Astrocyte (in vitro differentiated cells and primary cell): Measurements from ENCODE around the gene FARS2. TPM values are rescaled to one million over a fixed set of nuclear protein-coding genes. Genes with fewer than 3 reads are reported as not detected.

Experiments
- DNase-seq: peaks from one replicate; pipeline ENCODE4 v3.0.0-alpha.2; 2010; ENCODE audit warnings: low read depth
- FAIRE-seq: peaks from 2 replicates; lab custom pipeline; 2011; peaks lifted over from hg19 to GRCh38; lab: Jason Lieb, UNC
- H2AFZ ChIP-seq: 2 replicates; pipeline ENCODE4 v1.6.0; 2012; ENCODE audit warnings: low read depth, low read length, inconsistent platforms
- H3K27ac ChIP-seq: 2 replicates; pipeline ENCODE4 v1.5.1; 2011; ENCODE audit warnings: low read depth, low read length, inconsistent platforms
- H3K27me3 ChIP-seq: 2 replicates; pipeline ENCODE4 v1.6.0; 2011; ENCODE audit warnings: low read length, inconsistent platforms; ENCODE audit not compliant: insufficient read depth
- H3K36me3 ChIP-seq: 2 replicates; pipeline ENCODE4 v1.5.1; 2011; ENCODE audit warnings: low read length, inconsistent platforms; ENCODE audit not compliant: insufficient read depth
- H3K4me1 ChIP-seq: 2 replicates; pipeline ENCODE4 v1.5.1; 2011; ENCODE audit warnings: low read length, inconsistent platforms; ENCODE audit not compliant: insufficient read depth
- H3K4me2 ChIP-seq: 2 replicates; pipeline ENCODE4 v1.6.0; 2012; ENCODE audit warnings: low read length, inconsistent platforms
- H3K4me3 ChIP-seq: 2 replicates; pipeline ENCODE4 v1.5.1; 2011; ENCODE audit warnings: low read depth, mild to moderate bottlenecking, low read length, inconsistent platforms; ENCODE audit not compliant: insufficient read depth
- H3K79me2 ChIP-seq: 2 replicates; pipeline ENCODE4 v1.6.0; 2012; ENCODE audit warnings: mild to moderate bottlenecking, low read length, inconsistent platforms; ENCODE audit not compliant: insufficient read depth
- H3K9ac ChIP-seq: 2 replicates; pipeline ENCODE4 v1.6.0; 2012; ENCODE audit warnings: mild to moderate bottlenecking, low read length, inconsistent platforms
- H3K9me3 ChIP-seq: 2 replicates; pipeline ENCODE4 v1.5.1; 2012; ENCODE audit warnings: low read depth, mild to moderate bottlenecking, low read length, inconsistent platforms; ENCODE audit not compliant: insufficient read depth
- H4K20me1 ChIP-seq: 2 replicates; pipeline ENCODE4 v1.6.0; 2012; ENCODE audit warnings: low read length, inconsistent platforms; ENCODE audit not compliant: insufficient read depth
- H3K27ac Mint-ChIP-seq: one replicate; pipeline ENCODE4 v1.8.0; 2021; ENCODE audit warnings: mild to moderate bottlenecking, mixed read lengths; ENCODE audit not compliant: unreplicated experiment
- H3K27me3 Mint-ChIP-seq: one replicate; pipeline ENCODE4 v1.8.0; 2021; ENCODE audit warnings: low read depth, mixed read lengths; ENCODE audit not compliant: unreplicated experiment
- H3K36me3 Mint-ChIP-seq: one replicate; pipeline ENCODE4 v1.8.0; 2021; ENCODE audit warnings: low read depth, mixed read lengths; ENCODE audit not compliant: unreplicated experiment
- H3K4me1 Mint-ChIP-seq: one replicate; pipeline ENCODE4 v1.8.0; 2021; ENCODE audit warnings: low read depth, mixed read lengths; ENCODE audit not compliant: unreplicated experiment
- H3K4me3 Mint-ChIP-seq: one replicate; pipeline ENCODE4 v1.8.0; 2021; ENCODE audit warnings: mild to moderate bottlenecking, moderate library complexity, mixed read lengths; ENCODE audit not compliant: unreplicated experiment
- H3K9me3 Mint-ChIP-seq: one replicate; pipeline ENCODE4 v1.8.0; 2021; ENCODE audit warnings: mild to moderate bottlenecking, mixed read lengths; ENCODE audit not compliant: unreplicated experiment
- CTCF ChIP-seq: IDR thresholded peaks from 2 replicates; pipeline ENCODE4 v1.5.1; 2011; ENCODE audit warnings: low read depth, mild to moderate bottlenecking, inconsistent platforms, low read length, moderate library complexity; ENCODE audit not compliant: insufficient read depth
- EZH2 ChIP-seq: IDR thresholded peaks from 2 replicates; pipeline ENCODE4 v1.6.1; 2012; ENCODE audit warnings: mild to moderate bottlenecking, low read length, inconsistent platforms; ENCODE audit not compliant: insufficient read depth
- total RNA-seq: library from RNA; stranded (reverse); gene quantifications from 2 replicates; pipeline ENCODE4 v1.2.1, GENCODE V29; 2021

Gene FARS2
- total RNA-seq, 1 donor from 2014 or later, result 13.3 TPM

GRCh38 chr6:5541025-5541424 lies 279.7 kb downstream of the FARS2 start:
- TF ChIP-seq EZH2, result no peak
- no peak for TF ChIP-seq CTCF
- no peaks in the 10 kb centered on the region for H3K79me2 ChIP-seq
- no peak overlapping the region for H3K27ac ChIP-seq
- no peaks in the 10 kb centered on the region for H3K27me3 Mint-ChIP-seq
- no peaks in the 10 kb centered on the region for H3K27me3 ChIP-seq
- no peak overlapping the region for H3K4me2 ChIP-seq
- no peaks in the 10 kb centered on the region for H3K9me3 Mint-ChIP-seq
- H3K9me3 ChIP-seq, result no peaks in the 10 kb centered on the region
- H3K4me1 Mint-ChIP-seq, result peaks cover 19% of the 10 kb centered on the region
- H3K36me3 Mint-ChIP-seq, result peaks cover 2% of the 10 kb centered on the region
- no peaks in the 10 kb centered on the region for H4K20me1 ChIP-seq
- no peak overlapping the region for H2AFZ ChIP-seq
- H3K4me3 ChIP-seq, result no peak overlapping the region
- no peak for FAIRE-seq
- H3K36me3 ChIP-seq, result no peaks in the 10 kb centered on the region
- DNase-seq, result no peak
- no peak overlapping the region for H3K9ac ChIP-seq
- peaks cover 4% of the 10 kb centered on the region for H3K4me1 ChIP-seq
- H3K4me3 Mint-ChIP-seq, result no peak overlapping the region
- H3K27ac Mint-ChIP-seq, result no peak overlapping the region

GRCh38 chr6:5541751-5542432 lies 280.6 kb downstream of the FARS2 start:
- H4K20me1 ChIP-seq, result no peaks in the 10 kb centered on the region
- no peaks in the 10 kb centered on the region for H3K9me3 ChIP-seq
- H3K27ac ChIP-seq, result no peak overlapping the region
- H3K4me3 Mint-ChIP-seq, result no peak overlapping the region
- no peak for TF ChIP-seq EZH2
- DNase-seq (no peak), FAIRE-seq (no peak)
- H3K27ac Mint-ChIP-seq, result no peak overlapping the region
- H3K27me3 ChIP-seq, result no peaks in the 10 kb centered on the region
- H3K36me3 Mint-ChIP-seq, result peaks cover 4% of the 10 kb centered on the region
- no peaks in the 10 kb centered on the region for H3K36me3 ChIP-seq
- H3K4me1 Mint-ChIP-seq, result peaks cover 19% of the 10 kb centered on the region
- no peak overlapping the region for H3K4me2 ChIP-seq
- H3K27me3 Mint-ChIP-seq, result no peaks in the 10 kb centered on the region
- no peak overlapping the region for H3K9ac ChIP-seq
- no peak overlapping the region for H3K4me3 ChIP-seq
- no peak overlapping the region for H2AFZ ChIP-seq
- no peaks in the 10 kb centered on the region for H3K79me2 ChIP-seq
- H3K4me1 ChIP-seq, result peaks cover 4% of the 10 kb centered on the region
- H3K9me3 Mint-ChIP-seq, result no peaks in the 10 kb centered on the region

- TF ChIP-seq EZH2 (no peak), CTCF (no peak)
- FAIRE-seq, result no peak
- peaks cover 3% of the 10 kb centered on the region for H3K36me3 ChIP-seq
- H3K79me2 ChIP-seq, result no peaks in the 10 kb centered on the region
- H3K9me3 Mint-ChIP-seq, result peaks cover 5% of the 10 kb centered on the region
- no peak overlapping the region for H3K9ac ChIP-seq
- no peak for DNase-seq
- H3K4me1 Mint-ChIP-seq, result no peaks in the 10 kb centered on the region
- H3K27ac ChIP-seq, result no peak overlapping the region
- H3K27me3 ChIP-seq, result no peaks in the 10 kb centered on the region
- H3K9me3 ChIP-seq, result peaks cover 5% of the 10 kb centered on the region
- no peak overlapping the region for H2AFZ ChIP-seq
- H4K20me1 ChIP-seq, result no peaks in the 10 kb centered on the region
- peaks cover 17% of the 10 kb centered on the region for H3K36me3 Mint-ChIP-seq
- no peaks in the 10 kb centered on the region for H3K27me3 Mint-ChIP-seq
- H3K4me1 ChIP-seq, result no peaks in the 10 kb centered on the region
- H3K4me3 ChIP-seq, result no peak overlapping the region
- no peak overlapping the region for H3K4me3 Mint-ChIP-seq
- H3K27ac Mint-ChIP-seq, result no peak overlapping the region
- H3K4me2 ChIP-seq, result no peak overlapping the region
These were observed 286.2 kb downstream of the FARS2 start for GRCh38 chr6:5547556-5547955.
